IMR-90 (cell line): Measurements from ENCODE around the gene ADD2. TPM values are rescaled to one million over a fixed set of nuclear protein-coding genes. Genes with fewer than 3 reads are reported as not detected.

Experiments
- ATAC-seq: fragments of 200-7000 bp; cut with Tn5 transposase; 2 replicates; pipeline ENCODE4 v1.9.1; 2020; ENCODE audit warnings: low read depth, mild to moderate bottlenecking, moderate library complexity
- BruUV-seq: library from RNA; stranded (reverse); fragments of 400-500 nt; replicated peaks from 2 replicates; lab custom pipeline; 2021; lab: Mats Ljungman, UMichigan
- CTCF ChIA-PET: fragments of 300-600 bp; formaldehyde crosslinking; extraction: SDS; loops from one replicate; lab custom pipeline; 2021; ENCODE audit warnings: antibody characterized with exemption; lab: Yijun Ruan, JAX
- POLR2A ChIA-PET: fragments of 300-600 bp; sonication (Branson Sonifier 250); formaldehyde crosslinking; loops from one replicate; lab custom pipeline; 2022; ENCODE audit warnings: antibody characterized with exemption; ENCODE audit not compliant: unreplicated experiment; lab: Charles Lee
- DNase-seq: peaks from one replicate; pipeline ENCODE4 v3.0.0; 2013
- H2AFZ ChIP-seq: replicated peaks from 2 replicates; pipeline ENCODE3; 2013; ENCODE audit warnings: low read length, mild to moderate bottlenecking; ENCODE audit not compliant: poor library complexity
- H2AK5ac ChIP-seq: 2 replicates; pipeline ENCODE4 v1.6.1; 2013; ENCODE audit warnings: low read depth, low read length, inconsistent platforms
- H2AK9ac ChIP-seq: replicated peaks from 2 replicates; pipeline ENCODE3; 2013; ENCODE audit warnings: mild to moderate bottlenecking, low read depth, low read length, moderate library complexity; ENCODE audit not compliant: poor library complexity
- H2BK120ac ChIP-seq: 2 replicates; pipeline ENCODE4 v1.6.1; 2013; ENCODE audit warnings: low read depth, low read length, inconsistent platforms
- H2BK15ac ChIP-seq: 3 replicates; pipeline ENCODE4 v1.6.1; 2013; ENCODE audit warnings: low read depth, low read length, inconsistent platforms
- H2BK20ac ChIP-seq: 2 replicates; pipeline ENCODE4 v1.6.1; 2013; ENCODE audit warnings: low read depth, mild to moderate bottlenecking, inconsistent platforms, low read length, moderate library complexity
- H2BK5ac ChIP-seq: 2 replicates; pipeline ENCODE4 v1.6.1; 2013; ENCODE audit warnings: mild to moderate bottlenecking, low read depth, low read length, inconsistent platforms; ENCODE audit not compliant: poor library complexity, severe bottlenecking
- H3K14ac ChIP-seq: replicated peaks from 2 replicates; pipeline ENCODE4 v1.6.1; 2013; ENCODE audit warnings: low read depth, low read length, inconsistent platforms
- H3K18ac ChIP-seq: 2 replicates; pipeline ENCODE4 v1.6.1; 2013; ENCODE audit warnings: low read depth, low read length, control low read depth
- H3K23ac ChIP-seq: 2 replicates; pipeline ENCODE4 v1.6.1; 2013; ENCODE audit warnings: low read depth, low read length, inconsistent platforms
- H3K27ac ChIP-seq: 2 replicates; pipeline ENCODE4 v1.5.1; 2013; ENCODE audit warnings: mild to moderate bottlenecking, control low read depth, low read length; ENCODE audit not compliant: insufficient read depth
- H3K27me3 ChIP-seq: 2 replicates; pipeline ENCODE4 v1.6.1; 2013; ENCODE audit warnings: low read length; ENCODE audit not compliant: control insufficient read depth, insufficient read depth
- H3K36me3 ChIP-seq: 2 replicates; pipeline ENCODE4 v1.6.1; 2013; ENCODE audit warnings: low read length, mixed read lengths; ENCODE audit not compliant: control insufficient read depth, insufficient read depth
- H3K4ac ChIP-seq: 2 replicates; pipeline ENCODE4 v1.6.1; 2013; ENCODE audit warnings: low read depth, low read length, inconsistent platforms
- H3K4me1 ChIP-seq: 2 replicates; pipeline ENCODE4 v1.6.1; 2013; ENCODE audit warnings: low read length, mixed read lengths; ENCODE audit not compliant: control insufficient read depth, insufficient read depth
- H3K4me2 ChIP-seq: 2 replicates; pipeline ENCODE4 v1.6.1; 2013; ENCODE audit warnings: low read depth, mild to moderate bottlenecking, control low read depth, low read length, moderate library complexity
- H3K4me3 ChIP-seq: 2 replicates; pipeline ENCODE4 v1.5.1; 2013; ENCODE audit warnings: low read depth, mild to moderate bottlenecking, control low read depth, low read length, moderate library complexity; ENCODE audit not compliant: insufficient read depth
- H3K56ac ChIP-seq: 2 replicates; pipeline ENCODE4 v1.6.1; 2013; ENCODE audit warnings: low read length, inconsistent platforms; ENCODE audit not compliant: insufficient read depth; ENCODE audit errors: extremely low read depth
- H3K79me1 ChIP-seq, 2 experiments: 2 replicates each; pipeline ENCODE4 v1.6.1; 2013; ENCODE audit warnings: low read length in 2 of 2, inconsistent platforms in 1 of 2, low read depth in 1 of 2
- H3K9ac ChIP-seq: 2 replicates; pipeline ENCODE4 v1.6.1; 2013; ENCODE audit warnings: low read depth, low read length, control low read depth
- H3K9me1 ChIP-seq: 2 replicates; pipeline ENCODE4 v1.6.1; 2013; ENCODE audit warnings: low read length, inconsistent platforms; ENCODE audit not compliant: insufficient read depth
- H3K9me3 ChIP-seq: 2 replicates; pipeline ENCODE4 v1.6.1; 2013; ENCODE audit warnings: low read length; ENCODE audit not compliant: control insufficient read depth, insufficient read depth
- H4K20me1 ChIP-seq: 2 replicates; pipeline ENCODE4 v1.6.1; 2013; ENCODE audit warnings: low read length, inconsistent platforms; ENCODE audit not compliant: insufficient read depth
- H4K5ac ChIP-seq: 2 replicates; pipeline ENCODE4 v1.6.1; 2013; ENCODE audit warnings: mild to moderate bottlenecking, low read depth, low read length, control low read depth
- H4K8ac ChIP-seq, 2 experiments: 2 replicates each; pipeline ENCODE4 v1.6.1; 2013; ENCODE audit warnings: low read depth in 2 of 2, low read length in 2 of 2, control low read depth in 1 of 2, inconsistent platforms in 1 of 2
- H4K91ac ChIP-seq: 2 replicates; pipeline ENCODE4 v1.6.1; 2013; ENCODE audit warnings: low read depth, low read length, inconsistent platforms; ENCODE audit not compliant: insufficient read depth
- CEBPB ChIP-seq: IDR thresholded peaks from 2 replicates; pipeline ENCODE4 v1.6.1; 2012; ENCODE audit warnings: low read depth, low read length, improper control_type of control experiment
- CTCF ChIP-seq: conservative IDR thresholded peaks from 2 replicates; pipeline ENCODE4 v1.5.1; 2012; ENCODE audit warnings: mild to moderate bottlenecking, low read depth, low read length, improper control_type of control experiment
- FOS ChIP-seq: fragments of 150-350 bp; IDR thresholded peaks from 2 replicates; pipeline ENCODE4 v1.6.1; 2016; ENCODE audit warnings: low read depth, low read length
- MAFK ChIP-seq: IDR thresholded peaks from 2 replicates; pipeline ENCODE4 v1.6.1; 2012; ENCODE audit warnings: low read depth, low read length, improper control_type of control experiment
- RAD21 ChIP-seq: IDR thresholded peaks from 2 replicates; pipeline ENCODE4 v1.6.1; 2012; ENCODE audit warnings: low read length, improper control_type of control experiment
- RCOR1 ChIP-seq: IDR thresholded peaks from 2 replicates; pipeline ENCODE4 v1.6.1; 2012; ENCODE audit warnings: mild to moderate bottlenecking, low read length, improper control_type of control experiment; ENCODE audit not compliant: insufficient replicate concordance
- SMC3 ChIP-seq: fragments of 150-350 bp; IDR thresholded peaks from 2 replicates; pipeline ENCODE4 v1.6.1; 2016; ENCODE audit warnings: low read depth, mild to moderate bottlenecking, antibody characterized with exemption, low read length, moderate library complexity
- WGBS, 2 experiments: methylation state at CpG; one replicate each; pipeline versions ENCODE4 v1.1.5 to v1.1.7; 2013; ENCODE audit warnings: missing lambda C conversion rate in 2 of 2; ENCODE audit not compliant: insufficient read length in 1 of 2; ENCODE audit errors: extremely low coverage in 2 of 2; 5-methylcytosine and 5-hydroxymethylcytosine counted together
- dilution Hi-C: fragments of 300-500 bp; cut with HindIII; formaldehyde crosslinking; loops from one replicate; pipeline ENCODE4 v1.14.3; 2018; ENCODE audit warnings: low sequenced_read_pairs; ENCODE audit not compliant: unreplicated experiment
- in situ Hi-C: fragments of 300-500 bp; cut with MboI; formaldehyde crosslinking; loops from 3 replicates; pipeline ENCODE4 v1.14.3; 2019; ENCODE audit warnings: low sequenced_read_pairs, inconsistent platforms, mixed read lengths
- intact Hi-C: fragments of 100-400 bp; cut with micrococcal nuclease; formaldehyde crosslinking; loops from 2 replicates; pipeline ENCODE4 v1.10.0; 2022
- polyA plus RNA-seq, 3 experiments: library from polyadenylated mRNA; depleted of rRNA; stranded (reverse); fragments of >200 nt; gene quantifications; 2 replicates each; pipeline ENCODE4 v1.2.3, GENCODE V29; 2012; ENCODE audit warnings: low replicate concordance in 1 of 3
- total RNA-seq: library from RNA; depleted of rRNA; stranded (reverse); fragments of >200 nt; gene quantifications from 2 replicates; pipeline ENCODE4 v1.2.3, GENCODE V29; 2012
- TF ChIP-seq, protein P1 (sequence below): fragments of 150-350 bp; IDR thresholded peaks from 2 replicates; pipeline ENCODE4 v1.6.1; 2016; ENCODE audit warnings: low read depth, mild to moderate bottlenecking, low read length, moderate library complexity, borderline replicate concordance

The ADD2 gene
- total and polyA plus RNA-seq, 2 of the 4 experiments (the other 2 are of a cell fraction) = not detected

DNA sequence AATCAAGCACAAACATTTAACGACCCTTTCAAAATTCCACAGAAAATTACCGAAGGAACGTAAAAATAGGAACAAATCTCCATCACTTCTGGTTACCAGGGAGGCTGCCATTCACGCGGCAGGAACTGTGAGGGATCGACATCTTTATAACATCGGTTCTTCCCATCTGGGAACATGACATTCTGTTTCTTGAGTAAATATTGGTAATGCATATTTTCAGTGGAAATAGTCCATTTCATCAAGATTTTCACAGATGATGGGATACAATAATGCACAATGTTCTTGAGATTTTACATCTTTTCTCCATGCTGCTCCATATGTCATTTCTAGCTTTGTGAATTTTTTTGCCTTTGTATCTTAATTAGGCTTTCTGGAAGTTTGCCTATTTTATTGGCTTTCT, 10.0 kb downstream of the ADD2 start:
- Histone ChIP-seq H2BK20ac (no peak overlapping the region), H3K9me3 (no peaks in the 10 kb centered on the region), H3K14ac (no peak overlapping the region), H3K4me1 (no peaks in the 10 kb centered on the region), H3K9ac (no peak overlapping the region), H3K4ac (no peak overlapping the region), H3K79me1 (no peaks in the 10 kb centered on the region), H2BK120ac (no peak overlapping the region), H4K8ac (no peak overlapping the region), H2AK9ac (no peak overlapping the region), H3K23ac (no peak overlapping the region), H3K9me1 (no peaks in the 10 kb centered on the region), H3K27ac (no peak overlapping the region), H4K5ac (no peak overlapping the region), H3K27me3 (no peaks in the 10 kb centered on the region), H4K20me1 (no peaks in the 10 kb centered on the region), H2AK5ac (no peak overlapping the region), H2AFZ (no peak overlapping the region), H2BK5ac (no peak overlapping the region), H2BK15ac (no peak overlapping the region), H3K4me3 (no peak overlapping the region), H4K91ac (no peak overlapping the region), H3K36me3 (no peaks in the 10 kb centered on the region), H3K18ac (no peak overlapping the region), H3K56ac (no peak overlapping the region), H3K4me2 (no peak overlapping the region)
- dilution Hi-C loops (no loop called here), intact Hi-C loops (no loop called here), in situ Hi-C loops (no loop called here)
- TF ChIP-seq, protein P1, sequence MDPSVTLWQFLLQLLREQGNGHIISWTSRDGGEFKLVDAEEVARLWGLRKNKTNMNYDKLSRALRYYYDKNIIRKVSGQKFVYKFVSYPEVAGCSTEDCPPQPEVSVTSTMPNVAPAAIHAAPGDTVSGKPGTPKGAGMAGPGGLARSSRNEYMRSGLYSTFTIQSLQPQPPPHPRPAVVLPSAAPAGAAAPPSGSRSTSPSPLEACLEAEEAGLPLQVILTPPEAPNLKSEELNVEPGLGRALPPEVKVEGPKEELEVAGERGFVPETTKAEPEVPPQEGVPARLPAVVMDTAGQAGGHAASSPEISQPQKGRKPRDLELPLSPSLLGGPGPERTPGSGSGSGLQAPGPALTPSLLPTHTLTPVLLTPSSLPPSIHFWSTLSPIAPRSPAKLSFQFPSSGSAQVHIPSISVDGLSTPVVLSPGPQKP = no peak
- TF ChIP-seq RAD21 = no peak
- TF ChIP-seq CEBPB = no peak
- TF ChIP-seq MAFK = no peak
- no peak for TF ChIP-seq SMC3
- no peak for TF ChIP-seq FOS
- TF ChIP-seq RCOR1 = no peak
- no peak for TF ChIP-seq CTCF
- ChIA-PET CTCF (no interaction called here), POLR2A (no interaction called here)
- no TSS peak for BruUV-seq
- ATAC-seq (no peak), DNase-seq (no peak)
- WGBS, 2 experiments = no CpG with 5 or more reads among the region's 7 CpGs
